ENCODE measurements around the gene USP25.
"Not testable (repeated sequence)": the region's sequence is repeated elsewhere in the genome, so short reads cannot be mapped to it uniquely, and the experiment has no call there.

The USP25 gene

GRCh38 chr21:15732290-15732995, 2.7 kb downstream of the USP25 start:
- no peak for DNase-seq

GRCh38 chr21:15732996-15733329, 3.2 kb downstream of the USP25 start:
- no peak for DNase-seq

- DNase-seq: no peak
Observed at GRCh38 chr21:15735409-15735808, 5.6 kb downstream of the USP25 start.

- DNase-seq: not testable (repeated sequence)
Observed at GRCh38 chr21:15735931-15736330, 6.1 kb downstream of the USP25 start.

- DNase-seq: not testable (repeated sequence)
Observed at GRCh38 chr21:15738779-15739178, 9.0 kb downstream of the USP25 start.

- no peak for DNase-seq
Observed at GRCh38 chr21:15740383-15740782, 10.6 kb downstream of the USP25 start.

- no peak for DNase-seq
Observed at GRCh38 chr21:15741510-15741909, 11.7 kb downstream of the USP25 start.

GRCh38 chr21:15742052-15742670, 12.4 kb downstream of the USP25 start:
- DNase-seq: no peak

GRCh38 chr21:15742694-15743093, 12.9 kb downstream of the USP25 start:
- DNase-seq: no peak

- no peak for DNase-seq
Observed at GRCh38 chr21:15743593-15743992, 13.8 kb downstream of the USP25 start.

- DNase-seq: no peak
Observed at GRCh38 chr21:15744926-15745325, 15.1 kb downstream of the USP25 start.

GRCh38 chr21:15748586-15748985, 18.8 kb downstream of the USP25 start:
- DNase-seq: no peak

GRCh38 chr21:15749082-15749860, 19.5 kb downstream of the USP25 start:
- DNase-seq: no peak

- no peak for DNase-seq
Observed at GRCh38 chr21:15749861-15750159, 20.0 kb downstream of the USP25 start.

- no peak for DNase-seq
Observed at GRCh38 chr21:15751037-15751436, 21.3 kb downstream of the USP25 start.

GRCh38 chr21:15751546-15751945, 21.8 kb downstream of the USP25 start:
- no peak for DNase-seq

GRCh38 chr21:15752763-15753407, 23.1 kb downstream of the USP25 start:
- no peak for DNase-seq

- DNase-seq: no peak
Observed at GRCh38 chr21:15753741-15754140, 24.0 kb downstream of the USP25 start.

GRCh38 chr21:15754640-15755039, 24.9 kb downstream of the USP25 start:
- DNase-seq: no peak

- no peak for DNase-seq
Observed at GRCh38 chr21:15755125-15755524, 25.3 kb downstream of the USP25 start.

GRCh38 chr21:15759469-15759868, 29.7 kb downstream of the USP25 start:
- no peak for DNase-seq

GRCh38 chr21:15761507-15762100, 31.8 kb downstream of the USP25 start:
- DNase-seq: no peak

GRCh38 chr21:15763359-15763758, 33.6 kb downstream of the USP25 start:
- no peak for DNase-seq
